ENCODE data around the gene IL1RAP.
"Not testable (repeated sequence)": the region's sequence is repeated elsewhere in the genome, so short reads cannot be mapped to it uniquely, and the experiment has no call there.

The IL1RAP gene

GRCh38 chr3:190617185-190617584, 103.3 kb downstream of the IL1RAP start:
- peak in 1 of 4 experiments; percentile 4 for DNase-seq

GRCh38 chr3:190618330-190619030, 104.6 kb downstream of the IL1RAP start:
- DNase-seq: no peak

DNA sequence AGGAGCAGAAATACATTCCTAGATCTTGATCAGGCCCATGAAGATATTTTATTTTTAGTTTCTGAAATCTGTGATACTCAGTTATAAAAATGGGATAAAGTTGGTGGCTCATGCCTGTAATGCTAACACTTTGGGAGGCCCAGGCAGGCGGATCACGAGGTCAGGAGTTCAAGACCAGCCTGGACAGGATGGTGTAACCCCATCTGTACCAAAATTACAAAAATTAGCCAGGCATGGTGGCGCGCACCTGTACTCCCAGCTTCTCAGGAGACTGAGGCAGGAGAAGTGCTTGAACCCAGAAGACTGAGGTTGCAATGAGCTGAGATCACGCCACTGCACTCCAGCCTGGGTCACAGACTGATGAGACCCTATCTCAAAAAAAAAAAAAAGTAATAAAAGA, 105.5 kb downstream of the IL1RAP start:
- no peak for DNase-seq

DNA sequence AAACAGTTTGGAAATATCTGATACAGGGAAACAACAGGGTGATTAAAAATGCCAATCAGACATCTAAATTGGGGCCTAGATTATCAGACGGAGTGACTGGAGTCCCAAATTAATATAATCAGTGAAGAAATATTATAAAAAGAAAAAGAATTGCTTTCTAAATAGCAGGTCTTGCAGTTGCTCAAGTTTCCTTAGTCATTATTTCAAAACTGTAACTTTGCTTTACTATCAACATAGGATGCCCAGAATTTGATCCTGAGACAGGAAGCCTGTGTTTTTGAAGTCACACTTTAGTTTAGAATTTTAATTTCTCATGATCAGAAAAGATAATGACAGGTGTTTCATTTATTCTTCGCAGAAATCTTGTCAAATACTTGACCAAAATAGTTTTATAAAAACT, 105.9 kb downstream of the IL1RAP start:
- no peak for DNase-seq

DNA sequence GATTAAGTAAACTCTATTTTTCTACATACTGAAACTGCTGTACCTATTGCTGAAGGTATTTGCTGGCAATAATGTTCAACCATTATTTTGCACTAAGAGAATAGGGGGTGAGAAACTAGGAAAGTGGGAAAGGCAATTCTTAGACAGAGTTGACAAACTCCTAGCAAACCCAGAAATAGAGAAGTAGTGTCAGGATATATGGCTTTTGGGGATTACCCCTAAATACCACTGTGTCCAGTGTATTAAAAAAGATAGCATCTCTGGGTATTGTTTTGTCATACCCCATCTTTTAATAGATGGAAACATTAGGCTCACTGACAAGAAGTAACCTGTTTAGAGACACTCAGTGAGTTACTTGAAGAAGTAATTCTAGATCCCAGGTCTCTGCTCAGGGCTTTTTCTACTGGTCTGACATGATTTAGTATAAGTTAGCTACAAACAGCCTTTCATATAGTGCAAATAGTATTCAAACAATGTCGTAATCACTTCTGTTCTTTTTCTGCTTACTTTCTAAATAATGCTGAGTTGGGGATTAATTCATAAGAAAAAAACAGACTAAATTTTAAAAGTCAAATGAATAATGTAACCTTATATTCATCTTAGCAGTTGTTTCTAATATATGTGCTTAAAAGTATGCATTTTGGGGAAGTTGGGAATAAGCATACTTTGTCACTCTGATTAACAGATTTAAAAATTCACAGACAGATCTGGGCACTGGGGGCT, 107.2 kb downstream of the IL1RAP start:
- DNase-seq: no peak

DNA sequence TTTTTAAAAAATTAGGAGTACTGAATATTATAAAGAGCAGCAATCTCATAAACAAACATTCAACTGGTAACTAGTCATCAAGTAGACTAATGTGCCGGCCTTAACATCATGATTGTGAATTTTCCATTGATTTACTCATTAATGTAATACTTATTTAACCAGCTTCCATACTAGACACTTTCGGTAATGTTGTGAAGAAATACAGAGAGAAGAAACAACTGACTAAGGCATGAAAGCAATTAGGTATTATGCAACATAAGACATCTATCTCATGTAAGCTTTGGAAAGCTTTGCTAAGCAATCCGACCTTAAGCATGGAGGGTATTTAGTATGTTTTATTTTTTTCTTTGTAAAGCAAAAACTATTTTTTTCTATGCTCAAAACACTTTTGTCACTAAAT, 108.0 kb downstream of the IL1RAP start:
- no peak for DNase-seq

GRCh38 chr3:190624282-190624681, 110.4 kb downstream of the IL1RAP start:
- DNase-seq: no peak

- DNase-seq: no peak
Observed at GRCh38 chr3:190626951-190627620, 113.2 kb downstream of the IL1RAP start.

DNA sequence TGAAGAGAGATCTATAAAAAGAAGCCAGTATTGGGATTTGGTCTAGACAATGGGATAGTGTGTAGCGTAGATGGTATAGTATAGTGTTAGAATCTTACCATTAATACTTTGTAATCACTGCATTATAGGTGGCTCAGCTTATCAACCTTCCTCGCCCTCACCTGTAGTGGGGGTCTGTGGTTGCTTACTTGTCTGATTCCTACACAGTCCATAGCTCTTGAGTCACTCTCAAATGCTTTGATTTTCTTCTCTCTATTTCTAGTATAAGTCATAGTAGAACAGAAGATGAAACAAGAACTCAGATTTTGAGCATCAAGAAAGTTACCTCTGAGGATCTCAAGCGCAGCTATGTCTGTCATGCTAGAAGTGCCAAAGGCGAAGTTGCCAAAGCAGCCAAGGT, 115.2 kb downstream of the IL1RAP start:
- no peak for DNase-seq

DNA sequence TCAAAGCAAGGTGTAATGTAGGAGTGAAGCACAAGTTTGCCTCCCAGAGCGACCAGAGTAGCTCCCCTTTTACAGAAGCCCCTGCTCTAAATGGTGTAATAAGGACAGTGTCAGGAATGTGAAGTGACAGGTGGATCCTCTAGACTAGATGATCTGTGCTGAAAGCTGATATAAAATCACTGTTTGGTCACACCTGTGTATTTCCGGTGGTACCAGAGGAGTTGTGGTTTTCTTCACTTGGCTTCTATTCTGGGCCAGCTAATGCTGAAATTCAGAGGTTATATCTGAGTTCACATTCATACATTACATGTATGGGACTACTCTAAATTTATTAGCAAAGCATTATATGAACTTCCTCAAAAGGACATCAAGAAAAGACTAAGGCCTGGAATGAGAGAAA, 117.4 kb downstream of the IL1RAP start:
- DNase-seq: no peak

GRCh38 chr3:190641564-190641963, 127.7 kb downstream of the IL1RAP start:
- DNase-seq: no peak

- no peak for DNase-seq
Observed at GRCh38 chr3:190642016-190642415, 128.1 kb downstream of the IL1RAP start.

DNA sequence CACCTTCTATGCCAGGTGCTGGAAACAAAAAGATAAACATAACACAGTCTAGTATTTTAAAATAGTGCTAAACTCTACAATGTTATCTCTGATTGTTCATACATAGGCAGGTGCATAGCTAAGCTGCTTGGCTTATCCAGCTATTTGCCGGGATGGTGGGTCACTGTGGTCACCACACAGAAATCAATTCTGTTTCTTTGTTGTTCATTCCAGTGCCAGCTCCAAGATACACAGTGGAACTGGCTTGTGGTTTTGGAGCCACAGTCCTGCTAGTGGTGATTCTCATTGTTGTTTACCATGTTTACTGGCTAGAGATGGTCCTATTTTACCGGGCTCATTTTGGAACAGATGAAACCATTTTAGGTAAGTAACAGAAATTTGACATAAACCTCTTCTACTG, 130.2 kb downstream of the IL1RAP start:
- no peak for DNase-seq

GRCh38 chr3:190644766-190645165, 130.9 kb downstream of the IL1RAP start:
- no peak for DNase-seq

DNA sequence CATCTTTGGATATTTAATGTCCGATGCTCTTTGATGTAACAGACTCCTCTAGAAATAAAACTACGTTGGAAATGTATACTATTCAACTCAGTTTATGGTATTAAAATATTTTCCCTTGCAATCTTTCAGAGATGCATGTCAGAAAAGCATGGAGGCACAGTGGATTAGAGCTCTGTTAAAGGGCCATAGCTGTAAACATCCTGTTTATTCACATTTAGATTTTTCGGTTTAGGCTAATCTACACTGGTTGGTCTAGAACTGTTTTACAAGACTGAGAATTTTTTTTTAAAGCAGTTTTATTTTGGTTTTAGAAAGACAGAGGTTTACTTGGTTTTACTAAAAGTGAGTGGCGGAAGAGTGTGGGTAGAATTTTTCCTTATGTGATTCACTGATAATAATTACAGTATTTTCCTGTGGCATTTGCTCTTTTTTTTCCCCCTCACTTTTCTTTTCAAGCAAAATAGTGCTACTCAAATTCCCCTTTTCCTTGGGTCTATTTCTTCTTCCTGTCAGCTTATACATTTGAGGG, 132.1 kb downstream of the IL1RAP start:
- DNase-seq: no peak

- no peak for DNase-seq
Observed at GRCh38 chr3:190646996-190647395, 133.1 kb downstream of the IL1RAP start.

DNA sequence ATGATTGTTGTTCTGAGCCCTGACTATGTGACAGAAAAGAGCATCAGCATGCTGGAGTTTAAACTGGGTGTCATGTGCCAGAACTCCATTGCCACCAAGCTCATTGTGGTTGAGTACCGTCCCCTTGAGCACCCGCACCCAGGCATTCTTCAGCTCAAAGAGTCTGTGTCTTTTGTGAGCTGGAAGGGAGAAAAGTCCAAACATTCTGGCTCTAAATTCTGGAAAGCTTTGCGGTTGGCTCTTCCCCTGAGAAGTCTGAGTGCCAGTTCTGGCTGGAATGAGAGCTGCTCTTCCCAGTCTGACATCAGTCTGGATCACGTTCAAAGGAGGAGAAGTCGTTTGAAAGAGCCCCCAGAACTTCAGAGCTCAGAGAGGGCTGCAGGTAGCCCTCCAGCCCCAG, 142.0 kb downstream of the IL1RAP start:
- no peak for DNase-seq

- no peak for DNase-seq
Observed at GRCh38 chr3:190658106-190658505, 144.2 kb downstream of the IL1RAP start.

DNA sequence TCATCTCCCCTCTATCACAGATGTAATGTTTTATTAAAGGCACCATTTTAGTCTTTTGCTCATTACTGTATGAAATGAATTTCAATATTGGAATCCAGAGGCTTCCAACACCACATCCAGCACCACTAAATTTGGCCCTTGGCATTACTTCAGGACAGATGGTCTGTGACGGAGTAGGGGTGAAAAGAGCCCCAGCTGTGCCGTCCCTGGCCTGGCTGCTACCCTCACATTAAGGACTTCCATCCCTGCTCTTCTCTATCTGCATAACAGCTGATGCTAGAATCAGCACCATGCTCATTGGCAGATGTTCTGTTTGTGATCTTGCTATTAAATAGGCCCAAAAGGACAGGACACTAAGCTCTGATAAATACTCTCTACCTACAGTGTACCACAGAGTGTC, 152.9 kb downstream of the IL1RAP start:
- no peak for DNase-seq

DNA sequence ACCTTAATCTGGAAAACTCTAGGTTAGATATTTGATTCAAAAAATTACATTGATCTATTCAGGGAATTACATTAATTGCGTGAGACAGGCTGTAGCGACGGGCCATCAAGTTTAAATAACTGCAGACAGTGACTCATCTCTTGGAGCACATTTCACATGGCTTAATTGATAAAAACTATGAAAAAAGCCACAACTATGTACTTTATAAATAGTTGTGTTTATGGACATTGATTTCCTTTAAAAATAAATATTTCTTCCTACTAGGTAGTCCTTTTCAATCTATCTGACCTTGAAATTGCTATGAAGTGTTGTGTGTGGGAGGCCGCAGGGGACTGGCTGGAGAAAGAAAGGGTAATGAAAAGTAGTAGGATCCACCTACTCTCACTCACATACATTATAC, 157.8 kb downstream of the IL1RAP start:
- DNase-seq: no peak

GRCh38 chr3:190673148-190673547, 159.3 kb downstream of the IL1RAP start:
- DNase-seq: no peak

DNA sequence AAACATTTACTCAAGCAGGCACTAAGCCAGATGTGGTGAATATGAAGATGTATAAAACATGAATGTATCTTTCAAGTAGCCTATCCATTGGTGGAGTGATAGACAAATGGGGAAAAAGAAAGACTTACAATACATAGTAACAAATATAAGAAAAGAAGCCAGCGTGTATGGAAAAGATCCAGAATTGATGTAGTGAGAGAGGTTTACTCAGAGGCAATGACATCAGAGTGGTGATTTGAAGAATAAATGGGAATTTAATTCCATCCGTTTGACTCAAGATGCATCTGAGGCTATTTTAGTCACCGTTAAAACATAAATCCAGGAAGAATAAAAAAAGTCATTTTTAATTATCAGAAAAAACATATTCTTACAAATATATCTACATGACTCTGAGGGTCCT, 162.6 kb downstream of the IL1RAP start:
- no peak for DNase-seq

DNA sequence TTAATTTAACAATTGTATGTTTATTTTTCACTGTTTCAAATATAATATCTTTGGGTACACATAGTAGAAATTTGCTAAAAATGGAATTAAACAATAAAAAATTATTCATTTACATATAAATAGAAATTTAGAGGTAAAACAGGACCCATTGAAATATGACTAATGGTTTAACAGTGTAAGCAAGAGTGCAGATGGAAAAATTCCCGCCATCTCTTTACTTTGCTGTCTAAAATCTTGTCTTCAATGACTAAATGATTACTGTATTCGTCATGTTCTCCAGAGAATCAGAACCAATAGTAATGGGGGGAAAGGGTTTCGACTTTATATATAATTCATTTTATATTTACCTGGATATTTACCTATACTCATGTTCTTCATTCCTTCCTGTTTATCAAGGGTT, 163.1 kb downstream of the IL1RAP start:
- DNase-seq: no peak

- not testable (repeated sequence) for DNase-seq
Observed at GRCh38 chr3:190677868-190678267, 164.0 kb downstream of the IL1RAP start.
